Heart left ventricle (tissue), 13 donors: ENCODE data around the gene ACAP3.

Experiments
- POLR2A ChIP-seq, 2 donors: fragments of 450-650 bp; IDR thresholded peaks; one replicate each; pipeline ENCODE4 v1.6.1; 2017; ENCODE audit warnings: antibody characterized with exemption in 2 of 2, mild to moderate bottlenecking in 2 of 2, moderate library complexity in 2 of 2
- TF ChIP-seq, protein P1 (sequence below), 12 donors: fragments of 200-600 bp; sonication (generic) in 4 of 12; IDR thresholded peaks; one replicate each; pipeline versions ENCODE4 v1.5.0 to v1.8.0; 2018 to 2022; ENCODE audit warnings: antibody characterized with exemption in 12 of 12, mild to moderate bottlenecking in 5 of 12
- donor health status: ischemic (EF 13 %, LVEDD 7.1; RV severe dilation, severe dysfunction).
- donor health status: DM: no; HTN: yes; CAD: no.
- donor health status: DM: no; HTN: no; CAD: no.
- donor health status: ischemic (EF 25% LVEDD 6.9; RV normal size, moderate dysfunction).
- donor health status: ischemic (EF 25% LVEDD 5.7; RV mildly dilated, moderate dysfunction).
- donor health status: ischemic (EF 35%, LVEDD 5.7; RV mildly dilated, moderate dysfunction).
- donor health status: nonischemic (EF 11% LVEDD 7.7; RV severe dilation, severe dysfunction).
- donor health status: DM: yes; HTN: yes; CAD: no.
- donor health status: PGD.
- donor health status: ischemic (EF 29% LVEDD 5.4; RV normal size, mild dysfunction).
- donor health status: nonischemic (EF 23%, LVEDD 6.1; RV moderate dilation, normal function).

DNA sequence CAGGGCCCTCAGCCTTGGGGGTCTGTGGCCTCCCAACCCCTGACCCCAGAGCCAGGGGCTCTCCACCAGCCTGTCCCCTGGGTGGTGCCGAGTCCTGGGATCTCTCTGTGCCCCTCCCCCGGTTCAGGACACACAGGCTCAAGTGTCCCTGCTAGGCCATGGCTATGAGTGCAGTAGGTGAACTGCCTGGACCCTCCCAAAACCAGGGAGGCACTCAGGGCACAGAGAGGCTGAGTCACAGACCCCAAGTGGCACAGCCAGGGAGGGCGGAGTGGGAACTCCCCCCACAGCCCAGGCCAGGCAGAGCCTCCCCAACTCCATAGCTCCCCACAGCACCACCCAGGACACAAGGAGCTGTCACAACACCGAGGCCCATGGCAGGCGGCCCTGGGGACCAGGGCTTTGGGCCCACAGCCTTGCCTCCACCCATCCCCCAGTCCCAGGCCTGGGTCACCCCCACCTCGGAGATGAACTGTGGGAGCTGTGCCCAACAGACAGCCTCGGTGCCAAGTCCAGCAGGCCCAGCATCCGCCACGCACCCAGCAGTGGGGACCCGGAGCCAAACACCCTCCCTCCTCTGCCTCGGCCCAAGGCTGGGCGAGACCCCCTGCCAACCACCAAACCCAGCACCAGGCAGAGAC lies 38.2 kb upstream of the ACAP3 start:
- TF ChIP-seq POLR2A (IDR thresholded peaks at IDR 0.05), result no peak
- TF ChIP-seq, protein P1, sequence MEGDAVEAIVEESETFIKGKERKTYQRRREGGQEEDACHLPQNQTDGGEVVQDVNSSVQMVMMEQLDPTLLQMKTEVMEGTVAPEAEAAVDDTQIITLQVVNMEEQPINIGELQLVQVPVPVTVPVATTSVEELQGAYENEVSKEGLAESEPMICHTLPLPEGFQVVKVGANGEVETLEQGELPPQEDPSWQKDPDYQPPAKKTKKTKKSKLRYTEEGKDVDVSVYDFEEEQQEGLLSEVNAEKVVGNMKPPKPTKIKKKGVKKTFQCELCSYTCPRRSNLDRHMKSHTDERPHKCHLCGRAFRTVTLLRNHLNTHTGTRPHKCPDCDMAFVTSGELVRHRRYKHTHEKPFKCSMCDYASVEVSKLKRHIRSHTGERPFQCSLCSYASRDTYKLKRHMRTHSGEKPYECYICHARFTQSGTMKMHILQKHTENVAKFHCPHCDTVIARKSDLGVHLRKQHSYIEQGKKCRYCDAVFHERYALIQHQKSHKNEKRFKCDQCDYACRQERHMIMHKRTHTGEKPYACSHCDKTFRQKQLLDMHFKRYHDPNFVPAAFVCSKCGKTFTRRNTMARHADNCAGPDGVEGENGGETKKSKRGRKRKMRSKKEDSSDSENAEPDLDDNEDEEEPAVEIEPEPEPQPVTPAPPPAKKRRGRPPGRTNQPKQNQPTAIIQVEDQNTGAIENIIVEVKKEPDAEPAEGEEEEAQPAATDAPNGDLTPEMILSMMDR (IDR thresholded peaks at IDR 0.05), result no peak
